GM18508 (cell line): ENCODE results near the gene INHBE.
"Not testable (repeated sequence)": the region's sequence is repeated elsewhere in the genome, so short reads cannot be mapped to it uniquely, and the experiment has no call there.

Experiments used
- ATAC-seq: cut with Tn5 transposase; IDR thresholded peaks from one replicate; pipeline ENCODE4 v1.9.1; 2021; ENCODE audit warnings: moderate number of reproducible peaks; ENCODE audit not compliant: insufficient read depth, unreplicated experiment

INHBE gene

GRCh38 chr12:57439762-57440266, 15.3 kb upstream of the INHBE start:
- ATAC-seq, result no peak

GRCh38 chr12:57441393-57441792, 13.7 kb upstream of the INHBE start:
- ATAC-seq, result not testable (repeated sequence)

- no peak for ATAC-seq
Observed at GRCh38 chr12:57441846-57442427, 13.2 kb upstream of the INHBE start.

GRCh38 chr12:57444337-57444736, 10.8 kb upstream of the INHBE start:
- ATAC-seq, result not testable (repeated sequence)

- no peak for ATAC-seq
Observed at GRCh38 chr12:57444744-57445143, 10.4 kb upstream of the INHBE start.

- ATAC-seq, result no peak
Observed at GRCh38 chr12:57446292-57446960, 8.7 kb upstream of the INHBE start.

- no peak for ATAC-seq
Observed at GRCh38 chr12:57448669-57449068, 6.4 kb upstream of the INHBE start.

GRCh38 chr12:57449375-57449774, 5.7 kb upstream of the INHBE start:
- no peak for ATAC-seq

GRCh38 chr12:57450057-57450456, 5.0 kb upstream of the INHBE start:
- ATAC-seq, result no peak

- no peak for ATAC-seq
Observed at GRCh38 chr12:57451233-57451778, 3.8 kb upstream of the INHBE start.

GRCh38 chr12:57452181-57452936, 2.7 kb upstream of the INHBE start:
- no peak for ATAC-seq

- no peak for ATAC-seq
Observed at GRCh38 chr12:57452937-57453509, 2.1 kb upstream of the INHBE start.

- no peak for ATAC-seq
Observed at GRCh38 chr12:57454213-57454565, 918 bp upstream of the INHBE start.

- no peak for ATAC-seq
Observed at GRCh38 chr12:57455374-57456144, 452 bp downstream of the INHBE start.

GRCh38 chr12:57456145-57456700, 1.1 kb downstream of the INHBE start:
- no peak for ATAC-seq

- no peak for ATAC-seq
Observed at GRCh38 chr12:57456737-57457490, 1.8 kb downstream of the INHBE start.

GRCh38 chr12:57458665-57459054, 3.6 kb downstream of the INHBE start:
- ATAC-seq, result no peak

GRCh38 chr12:57459055-57459749, 4.1 kb downstream of the INHBE start:
- no peak for ATAC-seq
